Activated CD4-positive, alpha-beta memory T cell treated with anti-CD3 and anti-CD28 coated beads, Interleukin-2, amount 10 ng/mL, durations not matched to agents 7 days and 5 days (primary cell): Measurements from ENCODE around the gene G3BP1. TPM values are rescaled to one million over a fixed set of nuclear protein-coding genes. Genes with fewer than 3 reads are reported as not detected.

Experiments used
- CTCF ChIA-PET: fragments of 350-600 bp; sonication (Branson Sonifier 250); formaldehyde crosslinking; loops from one replicate; lab custom pipeline; 2021; ENCODE audit warnings: antibody characterized with exemption, inconsistent platforms; lab: Charles Lee
- POLR2A ChIA-PET: fragments of 350-600 bp; sonication (Branson Sonifier 250); formaldehyde crosslinking; loops from one replicate; lab custom pipeline; 2021; ENCODE audit warnings: antibody characterized with exemption; lab: Charles Lee
- DNase-seq: peaks from one replicate; pipeline ENCODE4 v3.0.0-alpha.2; 2020
- H3K27ac Mint-ChIP-seq: one replicate; pipeline ENCODE4 v1.8.0; 2021; ENCODE audit warnings: mild to moderate bottlenecking, mixed read lengths
- H3K27me3 Mint-ChIP-seq: one replicate; pipeline ENCODE4 v1.8.0; 2021; ENCODE audit warnings: mixed read lengths
- H3K36me3 Mint-ChIP-seq: one replicate; pipeline ENCODE4 v1.8.0; 2021; ENCODE audit warnings: low read depth, mixed read lengths
- H3K4me1 Mint-ChIP-seq: one replicate; pipeline ENCODE4 v1.8.0; 2021; ENCODE audit warnings: mixed read lengths
- H3K4me3 Mint-ChIP-seq: one replicate; pipeline ENCODE4 v1.8.0; 2021; ENCODE audit warnings: mild to moderate bottlenecking, mixed read lengths
- H3K9me3 Mint-ChIP-seq: one replicate; pipeline ENCODE4 v1.8.0; 2021; ENCODE audit warnings: mixed read lengths
- total RNA-seq, 2 experiments: library from RNA; stranded (reverse); gene quantifications; one replicate each; pipeline ENCODE4 v1.2.3, GENCODE V29; 2021

Gene G3BP1
- total RNA-seq, 2 experiments from 2014 or later = 198 to 210 TPM

DNA sequence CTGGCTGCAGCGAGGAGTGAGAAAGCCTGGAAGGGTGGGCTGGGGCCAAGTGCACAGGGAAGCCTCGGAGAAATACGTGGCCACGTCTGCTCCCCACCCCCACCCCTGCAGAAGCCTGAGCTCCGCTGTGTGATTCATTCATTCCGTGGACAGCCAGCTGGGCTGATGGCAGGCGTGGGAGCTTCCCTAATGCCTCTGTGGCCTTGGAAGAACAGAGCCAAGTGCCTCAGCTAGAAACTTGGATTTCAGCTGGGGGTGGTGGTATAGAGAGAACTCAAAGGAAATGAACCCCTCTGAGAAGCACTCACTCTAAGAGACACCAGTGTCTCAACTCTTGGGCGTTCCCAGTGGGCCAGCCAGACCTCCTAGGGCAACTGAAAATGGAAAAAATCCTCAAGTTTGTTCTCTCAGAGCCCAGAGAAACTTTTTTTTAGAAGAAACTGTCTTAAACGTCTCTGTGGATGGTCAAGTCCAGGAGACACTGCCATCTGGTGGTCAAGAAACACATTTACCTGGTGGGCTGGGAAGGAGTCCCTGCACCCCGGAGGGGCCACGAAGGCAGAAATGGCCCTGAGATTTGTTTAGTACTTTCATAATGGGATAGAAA, 31.3 kb upstream of the G3BP1 start:
- no peaks in the 10 kb centered on the region for H3K27me3 Mint-ChIP-seq
- H3K4me1 Mint-ChIP-seq = peaks cover 38% of the 10 kb centered on the region
- no peak overlapping the region for H3K4me3 Mint-ChIP-seq
- no peaks in the 10 kb centered on the region for H3K9me3 Mint-ChIP-seq
- peak; percentile 48 for DNase-seq
- ChIA-PET POLR2A (interaction anchor here (1.0 to 4.8 kb wide), 3 partner anchors 17 to 31 kb away, joined by 3 to 21 read pairs (median 6); partner anchors contain the start of gene G3BP1), CTCF (interaction anchor here (0.6 to 9.6 kb wide), 19 partner anchors 8 to 304 kb away, joined by 3 to 88 read pairs (median 6); partner anchors contain the start of genes ATOX1, G3BP1 and SLC36A1)
- H3K36me3 Mint-ChIP-seq = peaks cover 46% of the 10 kb centered on the region
- no peak overlapping the region for H3K27ac Mint-ChIP-seq

DNA sequence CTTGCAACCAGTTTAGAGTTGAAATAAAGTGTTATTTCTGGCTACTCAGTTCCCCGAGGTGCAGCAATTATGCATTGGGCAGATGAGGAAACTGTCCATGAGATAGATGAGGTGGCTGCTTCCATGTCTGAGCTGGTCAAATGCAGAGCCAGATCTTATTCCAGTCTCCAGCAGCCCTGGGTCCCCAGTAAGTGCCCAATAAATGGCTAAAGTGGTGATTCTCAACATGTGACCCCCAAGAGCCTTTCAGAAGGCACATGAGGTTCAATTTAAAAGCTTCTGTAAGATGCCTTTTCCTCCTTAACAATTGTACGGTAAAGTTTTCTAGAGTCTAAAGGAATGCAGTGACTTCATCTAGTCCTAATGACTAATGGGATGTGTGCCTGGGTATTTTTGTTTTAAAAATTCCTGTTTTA, 30.8 kb upstream of the G3BP1 start:
- peaks cover 48% of the 10 kb centered on the region for H3K36me3 Mint-ChIP-seq
- H3K27ac Mint-ChIP-seq = no peak overlapping the region
- peaks cover 43% of the 10 kb centered on the region for H3K4me1 Mint-ChIP-seq
- H3K27me3 Mint-ChIP-seq = no peaks in the 10 kb centered on the region
- no peak overlapping the region for H3K4me3 Mint-ChIP-seq
- no peak for DNase-seq
- POLR2A ChIA-PET = interaction anchor here (1.0 to 4.8 kb wide), 2 partner anchors 17 to 30 kb away, joined by 3 to 21 read pairs; partner anchors contain the start of gene G3BP1
- CTCF ChIA-PET = interaction anchor here (0.6 to 9.6 kb wide), 16 partner anchors 8 to 1246 kb away, joined by 3 to 88 read pairs (median 4); partner anchors contain the start of genes ATOX1, G3BP1 and SLC36A1
- H3K9me3 Mint-ChIP-seq = no peaks in the 10 kb centered on the region

DNA sequence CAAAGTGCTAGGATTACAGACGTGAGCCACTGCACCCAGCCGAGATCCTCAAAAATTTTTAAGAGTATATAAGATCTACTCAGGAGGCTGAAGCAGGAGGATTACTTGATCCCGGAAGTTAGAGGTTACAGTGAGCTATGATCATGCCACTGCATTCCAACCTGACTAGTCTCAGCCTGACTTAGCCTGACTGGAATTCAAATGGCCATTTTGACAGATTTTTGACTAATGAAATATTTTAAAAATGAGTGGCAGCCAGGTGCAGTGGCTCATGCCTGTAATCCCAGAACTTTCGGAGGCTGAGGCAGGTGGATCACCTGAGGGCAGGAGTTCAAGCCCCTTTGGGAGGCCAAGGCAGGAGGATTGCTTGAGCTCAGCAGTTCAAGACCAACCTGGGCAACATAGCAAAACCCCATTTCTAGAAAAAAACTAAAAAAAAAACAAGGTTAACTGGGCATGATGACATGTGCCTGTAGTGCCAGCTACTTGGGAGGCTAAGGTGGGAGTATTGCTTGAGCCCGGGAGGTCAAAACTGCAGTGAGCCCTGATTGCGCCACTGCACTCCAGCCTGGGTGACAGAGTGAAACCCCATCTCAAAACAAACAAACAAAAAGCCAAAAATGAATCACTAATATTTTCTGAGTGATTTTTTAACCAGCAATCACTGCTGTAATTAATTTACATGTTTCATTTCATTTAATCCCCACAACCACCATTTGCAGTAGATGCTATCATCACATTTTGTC, 29.9 kb upstream of the G3BP1 start:
- no peaks in the 10 kb centered on the region for H3K9me3 Mint-ChIP-seq
- no peak overlapping the region for H3K27ac Mint-ChIP-seq
- no peaks in the 10 kb centered on the region for H3K27me3 Mint-ChIP-seq
- H3K4me3 Mint-ChIP-seq = no peak overlapping the region
- peaks cover 52% of the 10 kb centered on the region for H3K4me1 Mint-ChIP-seq
- DNase-seq = no peak
- ChIA-PET CTCF (interaction anchor here (0.8 to 9.6 kb wide), 12 partner anchors 8 to 294 kb away, joined by 3 to 88 read pairs (median 4); partner anchors contain the start of genes ATOX1, G3BP1 and SLC36A1), POLR2A (interaction anchor here (0.7 to 4.8 kb wide), 3 partner anchors 15 to 29 kb away, joined by 3 to 21 read pairs (median 3); partner anchors contain the start of gene G3BP1)
- peaks cover 45% of the 10 kb centered on the region for H3K36me3 Mint-ChIP-seq

DNA sequence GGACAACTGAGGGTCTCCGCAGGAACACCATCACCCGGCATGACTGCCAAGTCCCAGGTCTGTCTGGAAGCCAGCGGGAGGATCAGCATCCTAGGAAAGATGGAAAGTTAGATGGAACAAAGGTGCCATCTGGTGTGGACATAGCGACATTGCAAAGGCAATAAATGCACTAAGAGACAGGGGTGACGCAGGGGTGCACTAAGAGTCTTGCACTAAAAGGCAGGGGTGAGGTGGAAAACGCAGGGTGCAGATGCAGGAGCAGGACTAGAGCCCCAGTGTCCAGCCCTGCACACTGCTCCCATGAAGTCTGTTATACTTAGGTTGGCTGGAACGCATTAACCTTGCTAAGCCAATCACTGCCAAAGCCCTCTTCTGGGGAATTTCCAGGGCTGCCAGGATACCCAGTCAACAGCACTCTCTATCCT, 28.9 kb upstream of the G3BP1 start:
- no peaks in the 10 kb centered on the region for H3K27me3 Mint-ChIP-seq
- ChIA-PET CTCF (interaction anchor here (1.6 to 9.6 kb wide), 5 partner anchors 12 to 86 kb away, joined by 3 to 88 read pairs (median 16); partner anchors contain the start of genes ATOX1 and G3BP1), POLR2A (interaction anchor here (0.7 to 4.8 kb wide), 3 partner anchors 14 to 28 kb away, joined by 3 to 21 read pairs (median 13); partner anchors contain the start of genes ATOX1 and G3BP1)
- no peak overlapping the region for H3K27ac Mint-ChIP-seq
- H3K4me3 Mint-ChIP-seq = no peak overlapping the region
- H3K9me3 Mint-ChIP-seq = no peaks in the 10 kb centered on the region
- peaks cover 58% of the 10 kb centered on the region for H3K4me1 Mint-ChIP-seq
- no peak for DNase-seq
- H3K36me3 Mint-ChIP-seq = peaks cover 44% of the 10 kb centered on the region

DNA sequence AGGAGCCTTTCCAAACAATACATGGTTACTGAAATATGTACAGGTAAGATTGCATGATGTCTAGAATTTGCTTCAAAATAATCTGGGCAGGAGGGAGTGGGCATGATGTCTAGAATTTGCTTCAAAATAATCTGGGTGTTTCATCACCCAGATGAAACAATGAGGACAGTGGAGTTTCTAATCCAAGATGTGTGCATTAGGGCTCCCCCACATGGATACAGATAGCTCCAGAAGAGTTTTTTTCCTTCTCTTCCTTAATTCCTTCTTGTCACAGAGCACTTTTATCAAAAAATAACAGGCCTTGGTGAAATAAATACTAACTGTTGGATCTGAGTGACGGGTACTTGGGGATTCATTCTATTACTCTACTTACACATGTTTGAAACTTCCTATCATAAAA, 28.2 kb upstream of the G3BP1 start:
- H3K9me3 Mint-ChIP-seq = no peaks in the 10 kb centered on the region
- no peak overlapping the region for H3K27ac Mint-ChIP-seq
- no peak for DNase-seq
- H3K36me3 Mint-ChIP-seq = peaks cover 44% of the 10 kb centered on the region
- no peak overlapping the region for H3K4me3 Mint-ChIP-seq
- CTCF ChIA-PET = interaction anchor here (1.6 to 9.6 kb wide), 4 partner anchors 12 to 87 kb away, joined by 3 to 88 read pairs (median 12); partner anchors contain the start of gene G3BP1
- POLR2A ChIA-PET = interaction anchor here (2.9 kb wide), 1 partner anchor 14 kb away, joined by 13 read pairs; the partner anchor contains the start of gene ATOX1
- no peaks in the 10 kb centered on the region for H3K27me3 Mint-ChIP-seq
- peaks cover 64% of the 10 kb centered on the region for H3K4me1 Mint-ChIP-seq

DNA sequence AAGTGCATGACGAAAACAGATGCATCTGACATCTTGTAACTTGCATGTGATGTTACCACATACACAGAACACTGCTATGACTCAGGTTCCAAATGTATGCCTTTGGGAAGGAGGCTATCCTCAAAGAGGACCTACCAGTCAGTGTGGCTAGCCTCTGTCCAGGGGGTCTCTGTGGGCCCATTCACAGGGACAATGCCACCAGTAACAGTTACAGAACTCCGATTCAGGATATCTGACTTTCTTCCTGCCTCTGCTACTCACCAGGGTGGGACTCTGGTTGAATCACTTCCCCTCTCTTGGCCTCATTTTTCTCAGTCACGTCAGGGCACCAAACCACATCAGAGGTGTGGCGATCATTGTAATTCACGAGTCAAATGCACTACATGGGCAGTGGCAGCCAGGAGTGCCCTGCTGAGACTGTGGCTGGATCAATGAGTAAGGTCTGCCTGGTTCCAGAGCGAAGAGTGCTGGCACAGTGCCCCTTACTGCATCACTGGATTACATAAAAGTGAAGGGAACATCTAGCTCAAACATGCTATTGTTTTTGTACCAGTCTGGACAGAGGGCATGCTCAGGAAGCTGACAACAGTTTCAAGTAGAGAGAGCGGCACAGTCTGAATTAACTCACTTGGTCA, 26.6 kb upstream of the G3BP1 start:
- peak overlapping the region; percentile 94 for H3K27ac Mint-ChIP-seq
- H3K4me3 Mint-ChIP-seq = peak overlapping the region; percentile 56
- POLR2A ChIA-PET = interaction anchor here (1.2 to 10.3 kb wide), 3 partner anchors 10 to 27 kb away, joined by 5 to 129 read pairs (median 13); partner anchors contain the start of genes ATOX1 and G3BP1
- H3K36me3 Mint-ChIP-seq = peaks cover 45% of the 10 kb centered on the region
- CTCF ChIA-PET = interaction anchor here (1.2 to 9.6 kb wide), 3 partner anchors 26 to 97 kb away, joined by 5 to 88 read pairs (median 9); partner anchors contain the start of gene G3BP1
- H3K9me3 Mint-ChIP-seq = no peaks in the 10 kb centered on the region
- H3K27me3 Mint-ChIP-seq = no peaks in the 10 kb centered on the region
- DNase-seq = peak; percentile 76
- H3K4me1 Mint-ChIP-seq = peaks cover 76% of the 10 kb centered on the region

DNA sequence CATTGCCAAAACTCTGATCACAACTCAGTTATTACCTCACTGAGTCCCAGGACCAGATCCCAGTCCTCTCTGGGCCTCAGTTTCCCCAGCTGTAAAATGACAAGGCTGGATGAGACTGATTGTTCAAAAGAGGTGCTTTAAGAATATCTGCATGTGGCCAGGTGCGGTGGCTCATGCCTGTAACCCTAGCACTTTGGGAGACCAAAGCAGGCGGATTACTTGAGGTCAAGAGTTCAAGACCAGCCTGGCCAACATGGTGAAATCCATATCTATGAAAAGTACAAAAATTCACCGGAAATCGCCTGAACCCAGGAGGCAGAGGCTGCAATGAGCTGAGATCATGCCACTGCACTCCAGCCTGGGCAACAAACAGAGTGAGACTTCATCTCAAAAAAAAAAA, 21.6 kb upstream of the G3BP1 start:
- H3K27me3 Mint-ChIP-seq = no peaks in the 10 kb centered on the region
- ChIA-PET CTCF (interaction anchor here (0.8 to 3.1 kb wide), 6 partner anchors 9 to 98 kb away, joined by 3 to 17 read pairs (median 8); partner anchors contain the start of gene G3BP1), POLR2A (interaction anchor here (3.5 to 10.3 kb wide), 2 partner anchors 8 to 22 kb away, joined by 34 to 129 read pairs; partner anchors contain the start of genes ATOX1 and G3BP1)
- H3K27ac Mint-ChIP-seq = peak overlapping the region; percentile 85
- DNase-seq = no peak
- H3K36me3 Mint-ChIP-seq = peaks cover 32% of the 10 kb centered on the region
- peaks cover 60% of the 10 kb centered on the region for H3K4me1 Mint-ChIP-seq
- no peaks in the 10 kb centered on the region for H3K9me3 Mint-ChIP-seq
- no peak overlapping the region for H3K4me3 Mint-ChIP-seq

DNA sequence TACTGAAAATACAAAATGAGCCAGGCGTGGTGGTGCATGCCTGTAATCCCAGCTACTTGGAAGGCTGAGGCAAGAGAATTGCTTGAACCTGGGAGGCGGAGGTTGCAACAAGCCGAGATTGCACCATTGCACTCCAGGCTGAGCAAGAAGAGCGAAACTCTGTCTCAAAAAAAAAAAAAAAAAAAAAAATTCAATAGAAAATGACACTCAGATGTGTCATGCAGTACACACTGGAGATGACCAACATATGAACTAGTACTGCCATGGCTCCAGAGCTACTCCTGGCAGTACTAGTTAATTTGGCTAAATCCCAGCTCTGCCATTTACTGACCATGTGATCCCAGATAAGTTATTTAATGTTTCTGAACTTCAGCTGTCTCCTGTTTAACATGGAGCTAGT, 20.7 kb upstream of the G3BP1 start:
- H3K4me1 Mint-ChIP-seq = peaks cover 59% of the 10 kb centered on the region
- H3K36me3 Mint-ChIP-seq = peaks cover 32% of the 10 kb centered on the region
- CTCF ChIA-PET = interaction anchor here (1.5 to 3.1 kb wide), 5 partner anchors 12 to 99 kb away, joined by 3 to 17 read pairs (median 8); partner anchors contain the start of gene G3BP1
- H3K4me3 Mint-ChIP-seq = no peak overlapping the region
- H3K27ac Mint-ChIP-seq = peak overlapping the region; percentile 1
- POLR2A ChIA-PET = interaction anchor here (10.3 kb wide), 1 partner anchor 21 kb away, joined by 129 read pairs; the partner anchor contains the start of gene G3BP1
- no peaks in the 10 kb centered on the region for H3K9me3 Mint-ChIP-seq
- DNase-seq = no peak
- no peaks in the 10 kb centered on the region for H3K27me3 Mint-ChIP-seq

DNA sequence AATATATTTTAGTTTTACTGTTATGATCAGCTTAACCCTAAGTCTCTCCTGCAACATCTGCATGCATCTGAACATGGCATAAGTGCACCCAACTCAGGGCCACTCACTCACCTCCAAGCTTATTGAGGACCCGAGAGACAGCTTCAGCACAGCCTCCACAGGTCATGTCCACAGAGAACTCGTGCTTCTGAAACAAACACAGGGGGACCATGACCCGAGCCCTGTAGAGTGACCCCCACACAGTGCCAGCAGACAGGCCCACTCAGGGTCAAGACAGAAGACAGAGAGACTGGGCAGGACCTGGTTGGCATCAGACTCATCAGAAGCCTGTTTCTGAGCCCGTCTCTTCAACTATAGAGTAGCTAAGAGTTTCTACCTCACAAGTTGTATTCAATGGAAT, 20.2 kb upstream of the G3BP1 start:
- ChIA-PET CTCF (interaction anchor here (1.5 to 3.1 kb wide), 4 partner anchors 13 to 100 kb away, joined by 3 to 17 read pairs (median 12); partner anchors contain the start of gene G3BP1), POLR2A (interaction anchor here (0.7 to 10.3 kb wide), 3 partner anchors 15 to 32 kb away, joined by 3 to 129 read pairs (median 3); partner anchors contain the start of gene G3BP1)
- no peaks in the 10 kb centered on the region for H3K27me3 Mint-ChIP-seq
- H3K9me3 Mint-ChIP-seq = no peaks in the 10 kb centered on the region
- H3K27ac Mint-ChIP-seq = peak overlapping the region; percentile 1
- H3K4me1 Mint-ChIP-seq = peaks cover 59% of the 10 kb centered on the region
- H3K36me3 Mint-ChIP-seq = peaks cover 36% of the 10 kb centered on the region
- no peak overlapping the region for H3K4me3 Mint-ChIP-seq
- DNase-seq = no peak

DNA sequence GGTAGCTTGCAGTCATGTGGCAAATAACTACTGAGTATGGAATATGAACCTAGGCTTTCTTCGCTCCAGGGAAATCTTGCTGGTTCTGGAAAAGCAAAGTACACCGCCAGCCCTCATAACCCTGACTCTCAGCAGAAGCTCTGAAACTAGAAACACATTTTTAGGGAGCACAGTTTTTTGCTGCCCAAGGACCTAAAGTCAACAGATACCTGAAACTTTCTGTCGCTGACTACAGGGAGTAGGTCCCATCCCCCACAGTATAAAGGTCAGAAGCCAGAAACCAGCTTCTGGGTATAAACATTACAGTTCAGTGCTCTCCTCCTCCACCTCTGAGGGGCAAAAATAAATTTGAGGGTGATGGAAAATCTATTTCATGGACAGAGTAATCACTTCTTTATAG, 16.4 kb upstream of the G3BP1 start:
- H3K9me3 Mint-ChIP-seq = no peaks in the 10 kb centered on the region
- no peak overlapping the region for H3K27ac Mint-ChIP-seq
- H3K4me1 Mint-ChIP-seq = peaks cover 45% of the 10 kb centered on the region
- no peak for DNase-seq
- H3K36me3 Mint-ChIP-seq = peaks cover 32% of the 10 kb centered on the region
- H3K27me3 Mint-ChIP-seq = no peaks in the 10 kb centered on the region
- POLR2A ChIA-PET = interaction anchor here (1.3 to 9.3 kb wide), 2 partner anchors 9 to 17 kb away, joined by 5 to 184 read pairs; partner anchors contain the start of gene G3BP1
- CTCF ChIA-PET = interaction anchor here (0.7 to 6.0 kb wide), 6 partner anchors 8 to 388 kb away, joined by 3 to 38 read pairs (median 4); no protein-coding TSS in a partner anchor
- H3K4me3 Mint-ChIP-seq = no peak overlapping the region
